ENCODE results near the gene PLK5.

- no peak for TF ChIP-seq CTCF (conservative IDR thresholded peaks at IDR 0.05 in 1 of 2, IDR thresholded peaks at IDR 0.05 in 1 of 2; ENCODE audit: low read depth in 1 of 2, low read length in 2 of 2)
- TF ChIP-seq EZH2 (IDR thresholded peaks at IDR 0.05; ENCODE audit: low read length, missing control alignments), result no peak
Measured at GRCh38 chr19:1551068-1552040, 27.5 kb downstream of the PLK5 start.
